ENCODE results near the gene KYAT1.
"Not testable (repeated sequence)": the region's sequence is repeated elsewhere in the genome, so short reads cannot be mapped to it uniquely, and the experiment has no call there.

KYAT1 gene

DNA sequence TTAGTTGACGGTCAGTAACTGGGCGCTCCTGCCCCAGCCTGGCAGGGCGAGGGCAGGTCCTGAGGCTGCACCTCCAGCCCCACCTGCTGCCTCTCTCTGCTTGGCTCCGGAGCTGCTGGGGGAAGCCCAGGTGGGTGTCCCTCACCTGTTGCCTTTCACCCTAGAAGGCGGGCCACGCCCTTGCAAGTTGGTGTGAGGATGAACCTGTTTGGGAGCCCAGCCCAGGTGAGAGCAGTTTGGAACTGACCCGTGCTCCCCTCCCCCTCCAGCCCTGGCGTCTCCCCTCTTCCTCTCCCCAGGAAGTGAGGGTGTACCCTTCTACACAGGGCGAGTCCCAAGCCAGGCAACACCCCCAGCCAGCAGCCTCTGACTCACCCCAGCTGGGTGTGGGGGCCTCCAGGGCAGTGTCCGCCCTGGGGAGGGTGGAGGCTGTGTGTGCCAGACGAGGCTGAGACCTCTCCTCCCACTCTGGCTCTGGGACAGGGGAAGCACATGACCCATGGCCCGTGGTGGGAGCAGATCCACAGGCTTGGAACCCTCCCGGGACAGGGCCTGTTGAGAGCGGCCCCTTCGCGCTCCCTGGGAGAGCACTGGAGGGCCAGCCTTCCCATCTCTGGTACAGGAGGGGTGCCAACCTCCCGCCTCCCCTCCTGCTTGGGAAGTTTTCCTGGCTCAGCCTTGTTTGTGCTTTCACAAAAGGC lies 10.6 kb upstream of the KYAT1 start:
- Histone ChIP-seq H3K4me1 (ENCODE audit: control insufficient read depth, low read depth, low read length) (peaks cover 26% of the 10 kb centered on the region), H3K27ac (ENCODE audit: low read length) (no peak overlapping the region), H3K9me3 (ENCODE audit: control insufficient read depth, low read depth, low read length) (no peaks in the 10 kb centered on the region), H3K9ac (ENCODE audit: low read length) (no peak overlapping the region), H3K4me3 (ENCODE audit: low read length) (no peak overlapping the region), H3K36me3 (ENCODE audit: control insufficient read depth, low read depth, low read length) (peaks cover 45% of the 10 kb centered on the region), H3K27me3 (ENCODE audit: control insufficient read depth, insufficient read depth, low read length) (no peaks in the 10 kb centered on the region)

GRCh38 chr9:128891321-128892220 lies 9.8 kb upstream of the KYAT1 start:
- Histone ChIP-seq H3K36me3 (ENCODE audit: control insufficient read depth, low read depth, low read length) (peaks cover 41% of the 10 kb centered on the region), H3K27ac (ENCODE audit: low read length) (no peak overlapping the region), H3K4me3 (ENCODE audit: low read length) (no peak overlapping the region), H3K9ac (ENCODE audit: low read length) (no peak overlapping the region), H3K9me3 (ENCODE audit: control insufficient read depth, low read depth, low read length) (no peaks in the 10 kb centered on the region), H3K27me3 (ENCODE audit: control insufficient read depth, insufficient read depth, low read length) (no peaks in the 10 kb centered on the region), H3K4me1 (ENCODE audit: control insufficient read depth, low read depth, low read length) (peaks cover 26% of the 10 kb centered on the region)

DNA sequence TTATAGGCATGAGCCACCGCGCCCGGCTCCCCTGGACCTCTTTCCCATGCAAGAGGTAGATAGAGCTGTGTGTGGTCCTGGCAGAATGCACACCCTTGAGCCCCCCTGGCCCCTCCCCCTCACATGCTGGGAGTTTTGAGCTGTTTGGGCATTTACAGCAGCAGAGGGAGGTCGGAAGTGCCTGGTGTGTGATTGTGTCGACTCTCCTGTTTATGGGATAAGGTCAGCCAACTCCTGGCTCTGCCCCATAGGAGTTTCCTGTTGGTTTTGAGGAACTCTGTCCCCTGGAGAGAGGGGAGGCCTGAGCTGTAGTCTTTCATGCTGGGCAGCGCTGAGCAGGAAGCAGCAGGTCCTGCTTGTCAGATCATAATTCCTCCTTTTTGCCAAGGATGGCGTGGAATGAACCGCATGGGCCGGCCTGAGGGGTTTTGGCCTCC lies 6.2 kb upstream of the KYAT1 start:
- Histone ChIP-seq H3K4me3 (ENCODE audit: low read length) (peak overlapping the region; percentile 16), H3K9ac (ENCODE audit: low read length) (peak overlapping the region; percentile 21), H3K4me1 (ENCODE audit: control insufficient read depth, low read depth, low read length) (peaks cover 22% of the 10 kb centered on the region), H3K9me3 (ENCODE audit: control insufficient read depth, low read depth, low read length) (no peaks in the 10 kb centered on the region), H3K36me3 (ENCODE audit: control insufficient read depth, low read depth, low read length) (peaks cover 43% of the 10 kb centered on the region), H3K27me3 (ENCODE audit: control insufficient read depth, insufficient read depth, low read length) (no peaks in the 10 kb centered on the region), H3K27ac (ENCODE audit: low read length) (peak overlapping the region; percentile 32)

- no peak overlapping the region for H3K4me3 ChIP-seq (ENCODE audit: low read length)
- no peaks in the 10 kb centered on the region for H3K9me3 ChIP-seq (ENCODE audit: control insufficient read depth, low read depth, low read length)
- no peaks in the 10 kb centered on the region for H3K27me3 ChIP-seq (ENCODE audit: control insufficient read depth, insufficient read depth, low read length)
- peaks cover 22% of the 10 kb centered on the region for H3K4me1 ChIP-seq (ENCODE audit: control insufficient read depth, low read depth, low read length)
- H3K36me3 ChIP-seq (ENCODE audit: control insufficient read depth, low read depth, low read length): peaks cover 37% of the 10 kb centered on the region
- H3K27ac ChIP-seq (ENCODE audit: low read length): no peak overlapping the region
- H3K9ac ChIP-seq (ENCODE audit: low read length): no peak overlapping the region
Observed at GRCh38 chr9:128887049-128887448, 5.3 kb upstream of the KYAT1 start.

DNA sequence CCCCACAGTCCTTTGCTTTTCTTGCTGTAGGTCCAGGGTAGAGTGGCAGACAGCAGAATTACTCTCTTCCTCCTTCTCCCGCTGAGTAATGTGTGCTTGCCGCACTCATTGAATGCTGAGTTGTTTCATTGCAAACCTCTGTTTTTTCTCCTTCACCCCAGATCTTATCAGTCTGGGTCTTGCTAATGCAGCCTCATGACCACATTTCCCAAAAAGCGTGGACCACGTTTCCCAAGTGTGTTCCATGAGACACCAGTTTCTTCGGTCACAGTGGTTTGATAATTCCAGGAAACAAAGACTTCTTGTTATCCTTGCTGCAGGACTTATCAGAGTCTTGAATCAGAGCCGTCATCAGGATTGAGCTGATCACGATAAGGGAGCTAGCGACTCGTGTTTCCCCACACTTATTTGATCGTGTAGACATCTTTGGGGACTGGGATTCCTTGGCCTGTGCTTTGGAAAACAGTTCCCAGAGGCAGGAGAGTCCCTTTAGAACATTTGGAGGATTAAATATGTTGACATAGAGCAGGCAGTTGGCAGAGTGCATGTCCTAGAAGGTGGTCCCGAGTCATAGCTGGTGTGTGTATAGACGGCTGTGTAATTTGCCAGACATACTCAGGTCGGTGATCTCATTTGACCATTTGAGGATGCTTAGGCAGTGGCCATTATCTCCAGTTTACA lies 4.6 kb upstream of the KYAT1 start:
- H3K36me3 ChIP-seq (ENCODE audit: control insufficient read depth, low read depth, low read length): peaks cover 30% of the 10 kb centered on the region
- peaks cover 22% of the 10 kb centered on the region for H3K4me1 ChIP-seq (ENCODE audit: control insufficient read depth, low read depth, low read length)
- no peaks in the 10 kb centered on the region for H3K27me3 ChIP-seq (ENCODE audit: control insufficient read depth, insufficient read depth, low read length)
- no peak overlapping the region for H3K4me3 ChIP-seq (ENCODE audit: low read length)
- no peak overlapping the region for H3K27ac ChIP-seq (ENCODE audit: low read length)
- H3K9me3 ChIP-seq (ENCODE audit: control insufficient read depth, low read depth, low read length): no peaks in the 10 kb centered on the region
- H3K9ac ChIP-seq (ENCODE audit: low read length): no peak overlapping the region

- H3K9ac ChIP-seq (ENCODE audit: low read length): no peak overlapping the region
- H3K27me3 ChIP-seq (ENCODE audit: control insufficient read depth, insufficient read depth, low read length): no peaks in the 10 kb centered on the region
- H3K4me3 ChIP-seq (ENCODE audit: low read length): no peak overlapping the region
- peaks cover 22% of the 10 kb centered on the region for H3K4me1 ChIP-seq (ENCODE audit: control insufficient read depth, low read depth, low read length)
- no peaks in the 10 kb centered on the region for H3K9me3 ChIP-seq (ENCODE audit: control insufficient read depth, low read depth, low read length)
- peaks cover 30% of the 10 kb centered on the region for H3K36me3 ChIP-seq (ENCODE audit: control insufficient read depth, low read depth, low read length)
- no peak overlapping the region for H3K27ac ChIP-seq (ENCODE audit: low read length)
Observed at GRCh38 chr9:128885798-128886197, 4.0 kb upstream of the KYAT1 start.

DNA sequence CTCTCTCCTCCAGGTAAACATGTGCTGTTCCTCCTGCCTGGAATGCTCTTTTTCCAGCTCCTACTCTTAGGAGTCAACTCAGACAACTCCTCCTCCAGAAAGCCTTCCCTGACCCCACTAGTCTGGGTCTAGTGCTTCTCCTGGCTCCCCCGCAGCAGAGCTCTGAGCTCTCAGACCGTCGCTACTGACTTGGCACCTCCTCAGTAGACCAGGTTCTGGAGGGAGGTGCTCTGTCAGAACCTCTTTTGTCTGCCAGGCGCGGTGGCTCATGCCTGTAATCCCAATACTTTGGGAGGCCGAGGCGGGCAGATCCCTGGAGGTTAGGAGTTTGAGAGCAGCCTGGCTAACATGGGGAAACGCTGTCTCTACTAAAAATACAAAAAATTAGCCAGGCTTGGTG lies 3.6 kb upstream of the KYAT1 start:
- Histone ChIP-seq H3K4me1 (ENCODE audit: control insufficient read depth, low read depth, low read length) (peaks cover 22% of the 10 kb centered on the region), H3K27me3 (ENCODE audit: control insufficient read depth, insufficient read depth, low read length) (no peaks in the 10 kb centered on the region), H3K36me3 (ENCODE audit: control insufficient read depth, low read depth, low read length) (peaks cover 27% of the 10 kb centered on the region), H3K27ac (ENCODE audit: low read length) (no peak overlapping the region), H3K9ac (ENCODE audit: low read length) (no peak overlapping the region), H3K9me3 (ENCODE audit: control insufficient read depth, low read depth, low read length) (no peaks in the 10 kb centered on the region), H3K4me3 (ENCODE audit: low read length) (no peak overlapping the region)

GRCh38 chr9:128884164-128884563 lies 2.4 kb upstream of the KYAT1 start:
- Histone ChIP-seq H3K4me3 (ENCODE audit: low read length) (no peak overlapping the region), H3K27ac (ENCODE audit: low read length) (no peak overlapping the region), H3K27me3 (ENCODE audit: control insufficient read depth, insufficient read depth, low read length) (no peaks in the 10 kb centered on the region), H3K9ac (ENCODE audit: low read length) (no peak overlapping the region), H3K4me1 (ENCODE audit: control insufficient read depth, low read depth, low read length) (peaks cover 22% of the 10 kb centered on the region), H3K36me3 (ENCODE audit: control insufficient read depth, low read depth, low read length) (peaks cover 27% of the 10 kb centered on the region), H3K9me3 (ENCODE audit: control insufficient read depth, low read depth, low read length) (no peaks in the 10 kb centered on the region)

- Histone ChIP-seq H3K4me1 (ENCODE audit: control insufficient read depth, low read depth, low read length) (peaks cover 10% of the 10 kb centered on the region), H3K36me3 (ENCODE audit: control insufficient read depth, low read depth, low read length) (peaks cover 27% of the 10 kb centered on the region), H3K27me3 (ENCODE audit: control insufficient read depth, insufficient read depth, low read length) (no peaks in the 10 kb centered on the region), H3K9ac (ENCODE audit: low read length) (peak overlapping the region; percentile 80), H3K9me3 (ENCODE audit: control insufficient read depth, low read depth, low read length) (no peaks in the 10 kb centered on the region), H3K27ac (ENCODE audit: low read length) (peak overlapping the region; percentile 17), H3K4me3 (ENCODE audit: low read length) (peak overlapping the region; percentile 79)
Observed at GRCh38 chr9:128882677-128883603, 1.2 kb upstream of the KYAT1 start.

- Histone ChIP-seq H3K4me1 (ENCODE audit: control insufficient read depth, low read depth, low read length) (no peaks in the 10 kb centered on the region), H3K9me3 (ENCODE audit: control insufficient read depth, low read depth, low read length) (no peaks in the 10 kb centered on the region), H3K27me3 (ENCODE audit: control insufficient read depth, insufficient read depth, low read length) (no peaks in the 10 kb centered on the region), H3K9ac (ENCODE audit: low read length) (no peak overlapping the region), H3K4me3 (ENCODE audit: low read length) (no peak overlapping the region), H3K27ac (ENCODE audit: low read length) (no peak overlapping the region), H3K36me3 (ENCODE audit: control insufficient read depth, low read depth, low read length) (no peaks in the 10 kb centered on the region)
Observed at GRCh38 chr9:128877852-128878251, 3.9 kb downstream of the KYAT1 start.

DNA sequence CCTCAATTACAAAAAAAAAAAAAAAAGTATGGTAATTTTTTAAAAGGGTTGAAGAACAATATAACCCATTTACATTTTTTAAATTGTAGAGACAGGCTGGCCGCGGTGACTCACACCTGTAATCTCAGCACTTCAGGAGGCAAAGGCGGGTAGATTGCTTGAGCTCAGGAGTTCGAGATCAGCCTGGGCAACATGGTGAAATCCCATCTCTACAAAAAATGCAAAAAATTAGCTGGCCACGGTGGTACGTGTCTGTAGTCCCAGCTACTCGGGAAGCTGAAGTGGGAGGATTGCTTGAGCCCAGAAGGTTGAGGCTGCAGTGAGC lies 10.8 kb downstream of the KYAT1 start:
- not testable (repeated sequence) for H3K9ac ChIP-seq (ENCODE audit: low read length); H3K9me3 ChIP-seq (ENCODE audit: control insufficient read depth, low read depth, low read length); H3K27me3 ChIP-seq (ENCODE audit: control insufficient read depth, insufficient read depth, low read length); H3K36me3 ChIP-seq (ENCODE audit: control insufficient read depth, low read depth, low read length); H3K4me1 ChIP-seq (ENCODE audit: control insufficient read depth, low read depth, low read length); H3K27ac ChIP-seq (ENCODE audit: low read length); H3K4me3 ChIP-seq (ENCODE audit: low read length)
